Activated T-cell treated with anti-CD3 and anti-CD28 coated beads, Interleukin-2, amount 50 U/mL, for 72 hours (primary cell): ENCODE data around the gene CHST11. TPM values are rescaled to one million over a fixed set of nuclear protein-coding genes. Genes with fewer than 3 reads are reported as not detected.

ENCODE experiments used
- ATAC-seq, 2 donors: fragments of 150-1000 bp; cut with Tn5 transposase; replicated peaks in 1 of 2; 2 replicates each; pipeline ENCODE4 v1.10.0; 2021; ENCODE audit warnings: moderate library complexity in 2 of 2, mild to moderate bottlenecking in 1 of 2
- DNase-seq, 2 donors: peaks; one replicate each; pipeline ENCODE4 v3.0.0; 2021 to 2022; ENCODE audit warnings: mixed read lengths in 1 of 2
- H3K27ac Mint-ChIP-seq: one replicate; pipeline ENCODE4 v1.8.0; 2022; ENCODE audit warnings: mild to moderate bottlenecking, moderate library complexity, mixed read lengths
- H3K27me3 Mint-ChIP-seq: one replicate; pipeline ENCODE4 v1.8.0; 2022; ENCODE audit warnings: low read depth, mixed read lengths
- H3K36me3 Mint-ChIP-seq, 2 donors: one replicate each; pipeline ENCODE4 v1.8.0; 2022; ENCODE audit warnings: mixed read lengths in 2 of 2, mild to moderate bottlenecking in 1 of 2; ENCODE audit not compliant: insufficient read depth in 2 of 2
- H3K4me1 Mint-ChIP-seq: one replicate; pipeline ENCODE4 v1.8.0; 2022; ENCODE audit warnings: low read depth, mixed read lengths
- H3K4me3 Mint-ChIP-seq, 2 donors: one replicate each; pipeline ENCODE4 v1.8.0; 2022; ENCODE audit warnings: mild to moderate bottlenecking in 2 of 2, mixed read lengths in 2 of 2, moderate library complexity in 2 of 2
- H3K9me3 Mint-ChIP-seq, 2 donors: one replicate each; pipeline ENCODE4 v1.8.0; 2022; ENCODE audit warnings: mixed read lengths in 2 of 2
- total RNA-seq, 2 donors: library from RNA; stranded (reverse); gene quantifications; one replicate each; pipeline ENCODE4 v1.2.3, GENCODE V29; 2022

Gene CHST11
- total RNA-seq, 2 donors from 2014 or later = 47.2 to 57.7 TPM

GRCh38 chr12:104457746-104458693 lies 1.3 kb downstream of the CHST11 start:
- DNase-seq = peak; percentile 59 to 66
- Mint-ChIP-seq H3K36me3 (peaks cover 3 to 8% of the 10 kb centered on the region in 2 donors), H3K9me3 (no peaks in the 10 kb centered on the region), H3K27ac (peak overlapping the region; percentile 97), H3K27me3 (no peaks in the 10 kb centered on the region), H3K4me1 (peaks cover 53% of the 10 kb centered on the region), H3K4me3 (peak overlapping the region; percentile 96 to 99)
- peak; percentile 24 to 30 for ATAC-seq

GRCh38 chr12:104458694-104459367 lies 2.1 kb downstream of the CHST11 start:
- Mint-ChIP-seq H3K4me1 (peaks cover 62% of the 10 kb centered on the region), H3K27ac (peak overlapping the region; percentile 97), H3K27me3 (no peaks in the 10 kb centered on the region), H3K9me3 (no peaks in the 10 kb centered on the region), H3K4me3 (peak overlapping the region; percentile 96 to 99), H3K36me3 (peaks cover 6 to 10% of the 10 kb centered on the region in 2 donors)
- ATAC-seq (no peak), DNase-seq (peak in 1 of 2 donors; percentile 36)

- DNase-seq (no peak), ATAC-seq (no peak)
- H3K4me1 Mint-ChIP-seq = peaks cover 68% of the 10 kb centered on the region
- no peaks in the 10 kb centered on the region for H3K27me3 Mint-ChIP-seq
- peaks cover 6 to 11% of the 10 kb centered on the region in 2 donors for H3K36me3 Mint-ChIP-seq
- H3K4me3 Mint-ChIP-seq = peak overlapping the region; percentile 96 to 99
- H3K9me3 Mint-ChIP-seq = no peaks in the 10 kb centered on the region
- H3K27ac Mint-ChIP-seq = peak overlapping the region; percentile 97
Observed at GRCh38 chr12:104459368-104459909, 2.7 kb downstream of the CHST11 start.

- Mint-ChIP-seq H3K36me3 (peaks cover 6 to 12% of the 10 kb centered on the region in 2 donors), H3K9me3 (no peaks in the 10 kb centered on the region), H3K4me3 (peak overlapping the region; percentile 96 to 99), H3K27me3 (no peaks in the 10 kb centered on the region), H3K27ac (peak overlapping the region; percentile 97), H3K4me1 (peaks cover 75% of the 10 kb centered on the region)
- DNase-seq = no peak
- no peak for ATAC-seq
Observed at GRCh38 chr12:104460041-104460719, 3.4 kb downstream of the CHST11 start.

- H3K4me1 Mint-ChIP-seq = peaks cover 74% of the 10 kb centered on the region
- H3K36me3 Mint-ChIP-seq = peaks cover 6 to 12% of the 10 kb centered on the region in 2 donors
- no peaks in the 10 kb centered on the region for H3K9me3 Mint-ChIP-seq
- DNase-seq = no peak
- peak overlapping the region; percentile 97 for H3K27ac Mint-ChIP-seq
- H3K27me3 Mint-ChIP-seq = no peaks in the 10 kb centered on the region
- ATAC-seq = no peak
- H3K4me3 Mint-ChIP-seq = peak overlapping the region; percentile 96 to 99
Observed at GRCh38 chr12:104460973-104461698, 4.4 kb downstream of the CHST11 start.

- Mint-ChIP-seq H3K9me3 (no peaks in the 10 kb centered on the region), H3K4me3 (peak overlapping the region; percentile 78), H3K27ac (peak overlapping the region; percentile 91), H3K36me3 (peaks cover 5 to 11% of the 10 kb centered on the region in 2 donors), H3K4me1 (peaks cover 80% of the 10 kb centered on the region), H3K27me3 (no peaks in the 10 kb centered on the region)
- no peak for DNase-seq
- no peak for ATAC-seq
Observed at GRCh38 chr12:104462325-104462724, 5.6 kb downstream of the CHST11 start.

- DNase-seq (peak; percentile 37 to 49), ATAC-seq (peak; percentile 65)
- peaks cover 86% of the 10 kb centered on the region for H3K4me1 Mint-ChIP-seq
- peaks cover 0 to 2% of the 10 kb centered on the region in 2 donors for H3K9me3 Mint-ChIP-seq
- no peaks in the 10 kb centered on the region for H3K27me3 Mint-ChIP-seq
- H3K27ac Mint-ChIP-seq = peak overlapping the region; percentile 91
- peaks cover 8 to 11% of the 10 kb centered on the region in 2 donors for H3K36me3 Mint-ChIP-seq
- peak overlapping the region; percentile 78 for H3K4me3 Mint-ChIP-seq
Observed at GRCh38 chr12:104462931-104463339, 6.2 kb downstream of the CHST11 start.

- Mint-ChIP-seq H3K4me1 (peaks cover 90% of the 10 kb centered on the region), H3K4me3 (peak overlapping the region; percentile 78), H3K36me3 (peaks cover 7 to 11% of the 10 kb centered on the region in 2 donors), H3K27ac (peak overlapping the region; percentile 91), H3K27me3 (no peaks in the 10 kb centered on the region), H3K9me3 (peaks cover 0 to 2% of the 10 kb centered on the region in 2 donors)
- DNase-seq (no peak), ATAC-seq (peak; percentile 31 to 44)
Observed at GRCh38 chr12:104463368-104463767, 6.6 kb downstream of the CHST11 start.

- Mint-ChIP-seq H3K4me1 (peaks cover 89% of the 10 kb centered on the region), H3K9me3 (peaks cover 2 to 3% of the 10 kb centered on the region in 2 donors), H3K4me3 (peak overlapping the region; percentile 20 to 72), H3K36me3 (peaks cover 5 to 13% of the 10 kb centered on the region in 2 donors), H3K27me3 (no peaks in the 10 kb centered on the region), H3K27ac (peak overlapping the region; percentile 86)
- ATAC-seq (no peak), DNase-seq (no peak)
Observed at GRCh38 chr12:104464899-104465298, 8.2 kb downstream of the CHST11 start.

GRCh38 chr12:104466709-104467345 lies 10.1 kb downstream of the CHST11 start:
- H3K4me1 Mint-ChIP-seq = peaks cover 81% of the 10 kb centered on the region
- peaks cover 12 to 25% of the 10 kb centered on the region in 2 donors for H3K36me3 Mint-ChIP-seq
- peak overlapping the region; percentile 36 to 67 for H3K4me3 Mint-ChIP-seq
- peaks cover 6 to 11% of the 10 kb centered on the region in 2 donors for H3K9me3 Mint-ChIP-seq
- ATAC-seq (no peak), DNase-seq (no peak)
- H3K27ac Mint-ChIP-seq = peak overlapping the region; percentile 82
- no peaks in the 10 kb centered on the region for H3K27me3 Mint-ChIP-seq

GRCh38 chr12:104467346-104467837 lies 10.6 kb downstream of the CHST11 start:
- no peak for ATAC-seq
- Mint-ChIP-seq H3K4me1 (peaks cover 81% of the 10 kb centered on the region), H3K4me3 (peak overlapping the region; percentile 36 to 67), H3K36me3 (peaks cover 12 to 25% of the 10 kb centered on the region in 2 donors), H3K27ac (peak overlapping the region; percentile 82), H3K9me3 (peaks cover 6 to 11% of the 10 kb centered on the region in 2 donors), H3K27me3 (no peaks in the 10 kb centered on the region)
- no peak for DNase-seq
